NCI-H1436 treated with DMSO at 0.1 percent for 48 hours (cell line): ENCODE data around the gene CEP250.
"Not testable (repeated sequence)": the region's sequence is repeated elsewhere in the genome, so short reads cannot be mapped to it uniquely, and the experiment has no call there.

Experiments used
- DNase-seq: peaks from one replicate; lab custom pipeline; 2025; lab: John Stamatoyannopoulos, UW

CEP250 gene

DNA sequence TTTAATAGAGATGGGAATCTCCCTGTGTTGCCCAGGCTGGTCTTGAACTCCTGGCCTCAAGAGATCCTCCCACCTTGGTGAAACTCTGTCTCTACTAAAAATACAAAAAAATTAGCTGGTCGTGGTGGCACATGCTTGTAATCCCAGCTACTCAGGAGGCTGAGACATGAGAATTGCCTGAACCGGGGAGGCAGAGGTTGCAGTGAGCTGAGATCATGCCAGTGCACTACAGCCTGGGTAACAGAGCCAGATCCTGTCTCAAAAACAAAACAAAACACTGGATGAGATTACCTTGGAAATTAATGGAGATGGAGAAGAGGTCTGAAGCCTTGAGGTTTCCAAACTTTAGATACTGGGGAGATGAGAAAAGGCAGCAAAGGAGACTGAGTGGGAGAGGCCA lies 2.1 kb downstream of the CEP250 start:
- not testable (repeated sequence) for DNase-seq

DNA sequence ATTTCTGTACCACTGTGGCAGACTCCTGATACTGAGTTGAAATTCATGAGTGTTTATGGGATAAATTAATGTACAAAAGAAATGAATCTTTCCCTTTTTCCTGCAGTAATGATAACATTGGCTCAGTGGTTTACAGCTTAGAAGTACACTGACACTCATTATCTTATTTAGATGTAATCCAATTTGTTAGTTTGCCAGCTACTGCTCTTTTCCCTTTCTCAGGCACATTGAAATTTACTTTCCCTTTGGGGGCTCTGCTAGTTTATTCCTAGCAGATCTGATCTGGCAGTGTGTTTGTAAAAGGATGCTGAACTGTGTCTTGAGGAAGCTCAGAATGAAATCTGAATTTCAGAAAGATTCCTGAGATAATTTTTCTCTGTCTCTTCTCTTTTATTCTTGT lies 3.0 kb downstream of the CEP250 start:
- DNase-seq: no peak

DNA sequence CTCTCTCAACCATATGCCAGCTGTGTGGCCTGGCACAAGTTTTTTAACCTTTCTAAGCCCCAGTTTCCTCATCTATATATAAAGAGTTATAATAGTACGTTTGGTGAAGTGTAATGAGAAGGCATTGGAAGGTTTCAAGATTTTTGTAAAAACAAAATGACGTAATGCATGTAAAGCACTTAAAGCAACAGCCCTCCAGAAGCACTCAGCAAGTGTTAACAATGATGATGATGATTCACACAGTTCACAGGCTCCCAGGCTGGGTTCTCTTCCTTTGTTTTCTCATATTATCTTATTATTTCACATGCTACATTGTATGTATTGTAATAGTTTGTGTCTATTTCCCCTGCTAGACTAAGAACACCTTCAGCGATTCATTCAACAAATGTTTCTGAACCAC lies 6.2 kb downstream of the CEP250 start:
- peak; percentile 59 for DNase-seq

DNA sequence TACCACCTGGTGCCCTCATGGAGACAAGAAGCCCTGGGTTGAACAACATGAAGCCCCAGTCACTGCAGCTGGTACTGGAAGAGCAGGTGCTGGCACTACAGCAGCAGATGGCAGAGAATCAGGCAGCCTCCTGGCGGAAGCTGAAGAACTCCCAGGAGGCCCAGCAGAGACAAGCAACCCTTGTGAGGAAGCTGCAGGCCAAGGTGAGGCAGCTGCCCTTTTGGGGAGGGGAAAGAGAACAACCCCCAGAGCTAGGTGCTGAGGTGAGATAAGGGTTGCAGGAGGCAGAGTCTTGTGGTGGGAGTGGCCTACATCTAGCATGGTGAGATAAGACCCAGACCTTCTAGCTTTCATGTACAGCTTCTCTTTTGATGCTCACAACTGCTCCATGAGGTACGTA lies 7.0 kb downstream of the CEP250 start:
- DNase-seq: peak; percentile 84

DNA sequence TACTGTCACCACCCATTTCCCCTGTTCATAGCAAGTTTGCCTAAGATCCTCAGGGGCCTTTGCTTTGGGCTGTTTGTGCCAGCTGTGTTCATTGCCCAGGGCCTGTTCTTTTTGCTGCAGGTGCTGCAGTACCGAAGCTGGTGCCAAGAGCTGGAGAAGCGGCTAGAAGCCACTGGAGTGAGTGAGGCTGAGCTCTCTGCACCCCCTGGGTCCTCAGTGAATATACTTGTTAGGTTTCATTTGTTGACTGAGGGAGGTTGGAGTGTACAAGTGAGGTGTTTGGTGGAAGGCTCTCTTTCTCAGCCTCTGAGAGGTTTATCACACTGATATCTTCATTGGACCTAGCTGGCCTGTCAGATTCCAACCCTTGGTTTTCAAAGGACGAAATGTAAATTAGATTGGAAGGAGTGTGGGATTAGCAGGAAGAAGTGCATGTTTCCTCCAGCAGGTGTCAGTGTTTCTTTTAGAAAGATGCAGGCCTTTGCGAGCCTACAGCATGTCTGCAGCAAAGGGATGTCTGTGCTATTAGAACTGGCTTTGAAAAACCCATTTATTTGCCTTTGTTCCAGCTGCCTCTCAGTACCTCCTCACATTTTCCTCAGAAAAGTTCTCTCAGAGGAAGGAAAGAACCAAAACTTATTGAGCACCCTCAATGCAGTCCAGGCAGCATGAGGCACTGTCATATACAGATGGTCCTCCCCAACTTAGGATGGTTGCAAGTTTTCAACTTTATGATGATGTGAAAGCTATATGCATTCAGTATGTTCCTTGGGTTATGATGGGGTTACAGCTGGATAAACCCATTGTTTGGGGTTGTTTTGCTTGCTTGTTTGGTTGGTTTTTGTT lies 8.3 kb downstream of the CEP250 start:
- peak; percentile 34 for DNase-seq

DNA sequence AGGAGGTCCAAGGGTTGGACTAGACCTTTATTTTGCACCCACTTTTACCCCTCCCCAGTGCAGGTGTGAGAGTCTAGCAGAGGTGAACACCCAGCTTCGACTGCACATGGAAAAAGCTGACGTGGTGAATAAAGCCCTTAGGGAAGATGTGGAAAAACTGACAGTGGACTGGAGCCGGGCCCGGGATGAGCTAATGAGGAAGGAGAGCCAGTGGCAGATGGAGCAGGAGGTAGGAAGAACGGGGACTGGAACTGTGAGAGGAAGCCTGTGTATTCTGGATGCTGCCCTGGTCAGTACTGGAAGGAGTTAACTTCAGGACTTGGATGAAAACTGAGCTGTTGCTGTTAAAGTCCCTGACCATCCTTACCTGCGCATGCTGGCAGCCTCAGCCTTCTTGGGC lies 10.6 kb downstream of the CEP250 start:
- DNase-seq: no peak

DNA sequence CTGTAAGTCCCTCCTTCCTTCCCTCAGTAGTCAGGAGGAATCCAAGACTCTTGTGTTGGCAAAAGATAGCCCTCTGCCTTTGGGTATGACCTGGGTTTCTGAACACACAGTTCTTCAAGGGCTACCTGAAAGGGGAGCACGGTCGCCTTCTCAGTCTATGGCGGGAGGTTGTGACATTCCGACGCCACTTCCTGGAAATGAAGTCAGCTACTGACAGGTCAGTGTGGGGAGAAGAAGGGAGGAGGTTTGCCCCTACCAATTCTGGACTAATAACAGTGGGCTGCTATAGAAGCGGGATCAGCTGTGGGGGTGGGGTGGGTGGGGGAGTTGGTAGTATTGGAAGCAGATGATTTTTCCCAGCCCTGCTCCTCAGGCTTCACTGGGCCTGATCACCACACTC lies 11.5 kb downstream of the CEP250 start:
- DNase-seq: no peak

DNA sequence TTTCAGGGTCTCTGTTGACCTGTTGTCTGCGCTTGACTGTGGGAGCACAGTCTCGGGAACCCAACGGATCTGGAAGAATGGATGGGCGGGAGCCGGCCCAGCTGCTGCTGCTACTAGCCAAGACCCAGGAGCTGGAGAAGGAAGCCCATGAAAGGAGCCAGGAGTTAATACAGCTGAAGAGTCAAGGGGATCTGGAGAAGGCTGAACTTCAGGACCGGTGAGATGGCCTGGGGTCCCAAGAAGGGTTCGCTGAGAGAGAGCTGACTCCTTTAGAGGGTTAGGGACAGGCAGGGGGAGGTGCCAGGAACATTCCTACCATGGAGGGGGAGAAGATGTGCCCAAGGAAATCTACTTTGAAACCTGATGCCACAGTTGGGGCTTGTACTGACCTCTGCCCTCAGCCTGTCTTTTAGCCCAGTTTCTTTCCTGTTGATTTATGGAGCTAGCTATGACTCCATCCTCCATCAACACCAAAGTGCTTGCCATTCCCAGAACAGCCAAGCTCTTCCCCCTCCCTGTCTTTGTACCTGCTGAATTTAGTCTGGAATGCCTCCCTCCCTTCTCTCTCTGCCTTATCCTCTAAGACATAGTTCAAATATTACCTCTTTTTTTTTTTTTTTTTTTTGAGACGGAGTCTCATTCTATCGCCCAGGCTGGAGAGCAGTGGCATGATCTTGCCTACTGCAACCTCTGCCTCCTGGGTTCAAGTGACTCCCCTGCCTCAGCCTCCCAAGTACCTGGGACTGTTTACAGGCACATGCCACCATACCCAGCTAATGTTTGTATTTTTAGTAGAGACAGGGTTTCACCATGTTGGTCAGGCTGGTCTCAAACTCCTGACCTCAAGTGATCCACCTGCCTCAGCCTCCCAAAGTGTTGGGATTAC lies 12.2 kb downstream of the CEP250 start:
- DNase-seq: no peak

DNA sequence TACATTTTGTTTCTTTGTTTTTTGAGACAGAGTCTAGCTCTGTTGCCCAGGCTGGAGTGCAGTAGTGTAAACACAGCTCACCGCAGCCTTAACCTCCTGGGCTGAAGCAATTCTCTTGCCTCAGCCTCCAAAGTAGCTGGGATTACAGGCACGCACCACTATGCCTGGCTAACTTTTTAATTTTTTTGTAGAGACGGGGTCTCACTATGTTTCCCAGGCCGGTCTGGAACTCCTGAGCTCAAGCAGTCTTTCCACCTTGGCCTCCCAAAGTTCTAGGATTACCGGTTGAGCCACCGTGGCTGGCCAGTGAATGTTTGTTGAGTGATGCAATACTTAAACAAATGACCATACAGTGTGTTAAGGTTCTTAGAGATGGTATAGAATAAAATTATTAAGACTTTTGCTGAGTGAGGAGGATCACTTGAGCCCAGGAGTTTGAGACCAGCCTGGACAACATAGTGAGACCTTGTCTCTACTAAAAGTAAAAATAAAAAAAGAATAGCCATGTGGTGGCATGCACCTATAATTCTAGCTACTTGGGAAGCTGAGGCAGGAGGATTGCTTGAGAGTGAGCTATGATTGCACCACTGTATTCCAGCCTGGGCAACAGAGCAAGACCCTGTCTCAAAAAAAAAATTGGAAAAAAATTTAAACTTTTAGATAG lies 13.4 kb downstream of the CEP250 start:
- no peak for DNase-seq

DNA sequence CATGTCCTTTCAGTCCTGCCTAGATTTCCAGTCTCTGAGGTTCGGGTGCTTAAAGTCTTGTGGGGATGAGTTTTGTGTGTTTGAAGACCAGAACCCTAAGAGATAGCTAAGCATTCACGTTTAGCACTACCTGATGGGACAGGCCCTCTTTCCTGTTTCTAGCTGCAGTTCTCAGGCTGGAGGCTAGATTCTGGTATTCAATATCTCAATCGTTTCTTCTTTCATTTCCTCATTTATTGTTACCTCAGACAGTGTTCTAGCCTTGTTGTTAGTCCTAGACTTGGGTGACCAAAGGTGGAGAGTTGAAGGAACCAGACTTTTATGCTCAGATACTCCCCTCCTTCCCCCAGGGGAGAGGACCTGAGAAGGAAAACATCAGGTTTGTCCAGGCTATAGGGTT lies 16.8 kb downstream of the CEP250 start:
- no peak for DNase-seq

DNA sequence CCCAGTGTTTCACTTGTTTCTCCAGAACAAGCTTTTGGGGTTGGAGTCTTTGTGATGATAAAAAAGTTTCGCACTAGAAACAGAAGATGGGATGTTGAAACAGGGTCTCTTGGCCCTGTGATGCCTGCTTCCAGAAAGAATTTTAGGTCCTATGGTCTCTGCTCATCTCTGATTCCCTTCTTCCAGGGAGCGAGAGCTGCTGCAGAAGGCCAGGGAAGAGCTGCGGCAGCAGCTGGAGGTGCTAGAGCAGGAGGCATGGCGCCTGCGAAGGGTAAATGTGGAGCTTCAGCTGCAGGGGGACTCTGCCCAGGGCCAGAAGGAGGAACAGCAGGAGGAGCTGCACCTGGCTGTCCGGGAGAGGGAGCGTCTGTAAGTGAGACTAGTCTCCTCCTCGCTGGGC lies 18.3 kb downstream of the CEP250 start:
- no peak for DNase-seq

DNA sequence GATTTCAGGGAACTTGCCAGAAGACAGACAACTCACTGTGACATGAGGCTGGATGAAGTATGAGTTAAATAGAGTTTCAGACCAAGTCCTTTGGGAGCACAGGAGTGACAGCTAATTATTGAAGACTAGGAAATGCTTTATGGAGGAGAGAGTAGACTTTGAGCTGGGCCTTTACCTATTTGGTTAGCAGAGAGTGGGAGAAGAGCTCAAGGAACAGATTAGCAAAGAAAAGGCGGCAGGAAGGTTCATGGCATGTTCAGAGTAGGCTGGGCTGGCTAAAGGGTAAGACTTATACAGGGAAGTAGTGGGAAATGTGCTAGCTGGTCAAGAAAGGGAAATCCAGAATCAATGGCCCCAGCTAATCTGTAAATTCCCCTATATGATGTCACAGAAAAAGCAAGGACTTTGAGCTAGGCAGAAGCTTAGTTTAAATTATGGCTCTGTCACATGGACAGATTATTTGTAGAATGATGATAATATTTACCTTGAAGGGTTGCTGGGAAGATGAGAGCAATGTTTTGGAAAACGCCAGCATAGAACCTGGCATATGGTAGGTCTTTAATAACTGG lies 19.0 kb downstream of the CEP250 start:
- DNase-seq: no peak

DNA sequence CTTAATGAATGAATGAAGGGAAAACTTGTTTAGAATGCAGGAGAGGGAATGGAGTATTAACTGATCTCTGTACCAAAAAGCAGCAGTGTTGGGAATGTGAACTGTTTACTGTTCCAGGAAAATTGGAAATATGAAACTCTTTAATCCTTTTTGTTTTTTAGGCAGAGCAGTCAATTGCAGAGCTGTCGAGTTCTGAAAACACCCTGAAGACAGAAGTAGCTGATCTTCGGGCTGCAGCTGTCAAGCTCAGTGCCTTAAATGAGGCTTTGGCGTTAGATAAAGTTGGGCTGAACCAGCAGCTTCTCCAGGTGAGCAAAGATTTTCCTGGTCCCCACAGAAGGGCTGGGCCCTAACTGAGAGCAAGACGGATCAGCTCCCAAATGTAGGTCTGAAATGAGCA lies 20.9 kb downstream of the CEP250 start:
- DNase-seq: no peak

DNA sequence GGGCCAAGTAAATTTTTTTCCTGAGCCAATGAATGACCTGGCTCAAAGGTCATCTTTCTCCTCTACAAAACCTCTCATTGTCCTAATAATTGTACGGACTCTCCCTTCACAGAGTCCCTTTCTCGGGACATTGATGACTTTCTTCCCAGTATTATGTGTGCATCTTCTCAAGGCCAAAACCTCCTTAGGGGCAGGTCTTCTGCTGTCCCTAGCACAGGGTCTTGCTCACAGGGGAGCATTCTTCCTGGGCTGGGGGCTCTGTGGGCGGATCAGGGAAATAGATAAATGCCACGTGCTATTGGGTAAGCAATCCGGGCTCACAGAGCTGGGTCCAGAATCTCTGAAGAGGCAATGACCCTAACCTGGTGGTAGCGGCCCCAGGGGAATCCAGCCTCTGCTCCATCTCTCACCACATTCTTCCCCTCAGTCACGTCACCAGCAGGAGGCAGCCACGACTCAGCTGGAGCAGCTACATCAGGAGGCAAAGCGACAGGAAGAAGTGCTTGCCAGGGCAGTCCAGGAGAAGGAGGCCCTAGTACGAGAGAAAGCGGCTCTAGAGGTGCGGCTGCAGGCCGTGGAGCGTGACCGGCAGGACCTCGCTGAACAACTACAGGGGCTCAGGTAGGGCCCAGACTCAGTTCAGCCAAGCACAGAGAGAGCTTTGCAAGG lies 23.5 kb downstream of the CEP250 start:
- no peak for DNase-seq

DNA sequence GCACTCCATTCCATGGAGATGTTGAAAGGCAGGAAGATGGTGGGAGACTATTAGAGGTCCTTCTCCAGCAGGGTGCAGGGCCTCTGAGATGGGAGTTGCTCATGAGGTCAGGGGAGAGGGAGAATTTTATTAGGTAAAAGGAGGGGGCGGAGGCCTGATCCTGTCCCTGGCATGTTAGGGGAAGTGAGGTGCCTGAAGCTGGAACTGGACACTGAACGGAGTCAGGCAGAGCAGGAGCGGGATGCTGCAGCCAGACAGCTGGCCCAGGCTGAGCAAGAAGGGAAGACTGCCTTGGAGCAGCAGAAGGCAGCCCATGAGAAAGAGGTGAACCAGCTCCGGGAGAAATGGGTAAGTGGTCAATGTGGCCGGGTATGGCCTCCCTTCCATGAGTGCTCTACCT lies 24.4 kb downstream of the CEP250 start:
- no peak for DNase-seq

DNA sequence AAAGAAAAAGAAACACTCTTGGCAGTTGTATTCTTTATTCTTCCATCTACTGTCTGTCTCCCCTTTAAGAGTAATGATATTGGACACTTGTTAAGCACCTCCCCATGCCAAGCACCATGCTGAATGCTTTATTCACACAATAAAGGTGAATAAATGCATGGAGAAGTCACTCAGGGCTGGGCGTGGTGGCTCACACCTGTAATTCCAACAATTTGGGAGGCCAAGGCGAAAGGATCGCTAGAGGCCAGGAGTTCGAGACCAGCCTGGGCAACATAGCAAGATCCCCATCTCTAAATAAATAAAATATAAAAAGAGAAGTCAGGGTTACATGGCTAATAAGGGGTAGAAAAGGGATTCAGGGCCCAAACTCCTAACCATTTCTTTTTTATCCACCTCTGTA lies 32.1 kb downstream of the CEP250 start:
- DNase-seq: no peak

DNA sequence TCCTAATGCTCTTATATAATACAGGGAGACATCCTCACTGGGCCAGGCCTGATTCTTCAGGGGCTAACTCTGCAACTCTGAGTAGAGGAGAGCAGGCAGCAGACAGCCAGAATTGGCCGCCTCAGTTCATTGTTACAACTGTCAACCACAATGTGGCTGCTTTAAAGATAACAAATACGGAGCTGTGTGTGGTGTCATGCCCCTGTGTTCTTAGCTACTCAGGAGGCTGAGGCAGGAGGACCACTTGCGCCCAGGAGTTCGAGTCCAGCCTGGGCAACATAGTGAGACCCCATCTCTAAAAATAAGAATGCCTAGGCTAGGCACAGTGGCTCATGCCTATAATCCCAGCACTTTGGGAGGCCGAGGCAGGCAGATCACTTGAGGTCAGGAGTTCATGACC lies 34.3 kb downstream of the CEP250 start:
- DNase-seq: no peak

DNA sequence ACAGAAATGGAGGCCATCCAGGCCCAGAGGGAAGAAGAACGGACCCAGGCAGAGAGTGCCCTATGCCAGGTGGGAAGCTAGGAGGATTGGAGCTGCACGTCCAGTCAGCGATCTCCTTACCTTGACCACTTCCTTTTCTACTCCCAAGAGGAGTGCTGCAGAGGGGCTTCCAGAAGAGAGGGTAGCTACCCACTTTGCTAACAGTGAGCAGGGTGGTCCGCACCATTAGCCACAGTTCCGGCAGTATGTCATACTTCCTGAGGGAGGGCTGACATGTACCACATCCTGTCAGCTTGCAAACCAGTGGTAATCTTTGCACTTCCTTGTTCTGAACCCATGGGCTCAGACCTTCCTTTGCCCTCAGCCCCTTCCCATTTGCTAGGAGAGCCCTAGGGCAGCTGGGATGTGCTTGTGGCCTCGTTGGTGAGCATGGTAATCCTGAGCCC lies 35.4 kb downstream of the CEP250 start:
- DNase-seq: no peak

DNA sequence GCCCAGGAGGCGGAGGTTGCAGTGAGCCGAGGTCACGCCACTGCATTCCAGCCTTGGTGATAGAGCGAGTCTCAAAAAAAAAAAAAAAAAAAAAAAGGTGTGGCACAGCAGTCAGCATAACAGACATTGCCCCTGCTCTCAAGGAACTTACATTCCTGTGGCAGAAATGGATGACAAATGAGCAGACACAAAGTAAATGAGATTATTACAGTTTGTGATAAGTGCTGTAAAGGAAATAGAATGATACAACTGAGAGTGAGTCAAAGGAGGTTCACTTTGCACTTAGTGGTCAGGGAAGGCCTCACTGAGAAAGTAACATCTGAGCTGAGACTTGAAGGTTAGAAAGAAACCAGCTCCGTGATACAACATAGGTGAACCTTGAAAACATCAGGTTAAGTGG lies 36.4 kb downstream of the CEP250 start:
- DNase-seq: no peak

DNA sequence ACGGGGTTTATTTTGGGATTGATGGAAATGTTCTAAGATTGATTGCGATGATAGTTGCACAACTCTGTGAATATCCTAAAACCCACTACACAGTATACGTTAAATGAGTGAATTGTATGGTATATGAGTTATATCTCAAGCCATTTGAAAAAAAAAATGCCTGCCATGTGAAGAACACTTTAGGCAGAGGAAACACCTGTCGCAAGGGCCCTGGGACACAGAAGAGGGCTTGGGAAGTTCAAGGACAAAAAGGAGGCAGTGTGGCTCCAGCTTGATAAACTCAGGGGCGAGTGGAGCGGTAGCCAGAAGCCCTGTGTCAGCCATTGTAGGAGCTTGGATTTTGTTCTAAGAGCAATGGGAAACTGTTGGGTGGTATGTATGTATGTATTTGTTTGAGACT lies 37.0 kb downstream of the CEP250 start:
- no peak for DNase-seq

DNA sequence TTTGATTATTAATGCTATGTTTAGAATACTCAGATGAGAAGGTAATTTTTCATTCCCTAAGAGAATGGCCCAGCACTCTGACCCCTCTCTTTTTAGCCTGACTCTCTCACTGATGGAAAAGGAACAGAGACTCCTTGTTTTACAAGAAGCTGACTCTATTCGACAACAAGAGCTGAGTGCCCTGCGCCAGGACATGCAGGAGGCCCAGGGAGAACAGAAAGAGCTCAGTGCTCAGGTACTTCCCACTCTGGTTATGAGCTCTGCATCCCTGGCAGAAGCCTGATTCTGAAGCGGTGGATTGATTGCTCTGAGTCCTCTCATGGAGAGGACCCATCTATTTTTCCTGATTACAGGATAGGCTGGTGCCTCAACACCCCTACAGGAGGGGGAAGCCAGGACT lies 41.1 kb downstream of the CEP250 start:
- DNase-seq: no peak

DNA sequence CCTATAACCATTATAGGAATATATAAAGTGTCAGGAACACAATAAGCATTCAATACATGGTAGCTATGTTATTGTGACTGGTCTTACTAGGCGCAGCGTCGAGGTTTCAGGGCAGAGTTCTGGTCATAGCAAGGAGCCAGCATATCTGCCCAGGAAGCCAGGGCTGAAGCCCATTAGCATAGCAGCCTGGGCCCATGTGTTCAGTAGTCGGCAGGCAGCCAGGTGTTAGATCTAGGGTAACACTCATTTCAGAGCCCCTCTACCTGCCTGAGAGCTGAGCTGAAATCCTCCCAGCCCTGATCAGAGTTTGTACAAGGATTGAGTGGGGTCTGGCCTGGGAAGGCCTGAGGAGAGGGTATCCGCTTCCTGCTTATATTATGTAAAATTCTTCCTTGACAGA lies 41.9 kb downstream of the CEP250 start:
- DNase-seq: no peak
